IMR-90 (cell line): ENCODE data around the gene UBE2S. TPM values are rescaled to one million over a fixed set of nuclear protein-coding genes. Genes with fewer than 3 reads are reported as not detected.

Experiments used
- ATAC-seq: fragments of 200-7000 bp; cut with Tn5 transposase; 2 replicates; pipeline ENCODE4 v1.9.1; 2020; ENCODE audit warnings: low read depth, mild to moderate bottlenecking, moderate library complexity
- BruUV-seq: library from RNA; stranded (reverse); fragments of 400-500 nt; replicated peaks from 2 replicates; lab custom pipeline; 2021; lab: Mats Ljungman, UMichigan
- CTCF ChIA-PET: fragments of 300-600 bp; formaldehyde crosslinking; extraction: SDS; loops from one replicate; lab custom pipeline; 2021; ENCODE audit warnings: antibody characterized with exemption; lab: Yijun Ruan, JAX
- POLR2A ChIA-PET: fragments of 300-600 bp; sonication (Branson Sonifier 250); formaldehyde crosslinking; loops from one replicate; lab custom pipeline; 2022; ENCODE audit warnings: antibody characterized with exemption; ENCODE audit not compliant: unreplicated experiment; lab: Charles Lee
- DNase-seq: peaks from one replicate; pipeline ENCODE4 v3.0.0; 2013
- H2AFZ ChIP-seq: replicated peaks from 2 replicates; pipeline ENCODE3; 2013; ENCODE audit warnings: low read length, mild to moderate bottlenecking; ENCODE audit not compliant: poor library complexity
- H2AK5ac ChIP-seq: 2 replicates; pipeline ENCODE4 v1.6.1; 2013; ENCODE audit warnings: low read depth, low read length, inconsistent platforms
- H2AK9ac ChIP-seq: replicated peaks from 2 replicates; pipeline ENCODE3; 2013; ENCODE audit warnings: mild to moderate bottlenecking, low read depth, low read length, moderate library complexity; ENCODE audit not compliant: poor library complexity
- H2BK120ac ChIP-seq: 2 replicates; pipeline ENCODE4 v1.6.1; 2013; ENCODE audit warnings: low read depth, low read length, inconsistent platforms
- H2BK15ac ChIP-seq: 3 replicates; pipeline ENCODE4 v1.6.1; 2013; ENCODE audit warnings: low read depth, low read length, inconsistent platforms
- H2BK20ac ChIP-seq: 2 replicates; pipeline ENCODE4 v1.6.1; 2013; ENCODE audit warnings: low read depth, mild to moderate bottlenecking, inconsistent platforms, low read length, moderate library complexity
- H2BK5ac ChIP-seq: 2 replicates; pipeline ENCODE4 v1.6.1; 2013; ENCODE audit warnings: mild to moderate bottlenecking, low read depth, low read length, inconsistent platforms; ENCODE audit not compliant: poor library complexity, severe bottlenecking
- H3K14ac ChIP-seq: replicated peaks from 2 replicates; pipeline ENCODE4 v1.6.1; 2013; ENCODE audit warnings: low read depth, low read length, inconsistent platforms
- H3K18ac ChIP-seq: 2 replicates; pipeline ENCODE4 v1.6.1; 2013; ENCODE audit warnings: low read depth, low read length, control low read depth
- H3K23ac ChIP-seq: 2 replicates; pipeline ENCODE4 v1.6.1; 2013; ENCODE audit warnings: low read depth, low read length, inconsistent platforms
- H3K27ac ChIP-seq: 2 replicates; pipeline ENCODE4 v1.5.1; 2013; ENCODE audit warnings: mild to moderate bottlenecking, control low read depth, low read length; ENCODE audit not compliant: insufficient read depth
- H3K27me3 ChIP-seq: 2 replicates; pipeline ENCODE4 v1.6.1; 2013; ENCODE audit warnings: low read length; ENCODE audit not compliant: control insufficient read depth, insufficient read depth
- H3K36me3 ChIP-seq: 2 replicates; pipeline ENCODE4 v1.6.1; 2013; ENCODE audit warnings: low read length, mixed read lengths; ENCODE audit not compliant: control insufficient read depth, insufficient read depth
- H3K4ac ChIP-seq: 2 replicates; pipeline ENCODE4 v1.6.1; 2013; ENCODE audit warnings: low read depth, low read length, inconsistent platforms
- H3K4me1 ChIP-seq: 2 replicates; pipeline ENCODE4 v1.6.1; 2013; ENCODE audit warnings: low read length, mixed read lengths; ENCODE audit not compliant: control insufficient read depth, insufficient read depth
- H3K4me2 ChIP-seq: 2 replicates; pipeline ENCODE4 v1.6.1; 2013; ENCODE audit warnings: low read depth, mild to moderate bottlenecking, control low read depth, low read length, moderate library complexity
- H3K4me3 ChIP-seq: 2 replicates; pipeline ENCODE4 v1.5.1; 2013; ENCODE audit warnings: low read depth, mild to moderate bottlenecking, control low read depth, low read length, moderate library complexity; ENCODE audit not compliant: insufficient read depth
- H3K56ac ChIP-seq: 2 replicates; pipeline ENCODE4 v1.6.1; 2013; ENCODE audit warnings: low read length, inconsistent platforms; ENCODE audit not compliant: insufficient read depth; ENCODE audit errors: extremely low read depth
- H3K79me1 ChIP-seq, 2 experiments: 2 replicates each; pipeline ENCODE4 v1.6.1; 2013; ENCODE audit warnings: low read length in 2 of 2, inconsistent platforms in 1 of 2, low read depth in 1 of 2
- H3K9ac ChIP-seq: 2 replicates; pipeline ENCODE4 v1.6.1; 2013; ENCODE audit warnings: low read depth, low read length, control low read depth
- H3K9me1 ChIP-seq: 2 replicates; pipeline ENCODE4 v1.6.1; 2013; ENCODE audit warnings: low read length, inconsistent platforms; ENCODE audit not compliant: insufficient read depth
- H3K9me3 ChIP-seq: 2 replicates; pipeline ENCODE4 v1.6.1; 2013; ENCODE audit warnings: low read length; ENCODE audit not compliant: control insufficient read depth, insufficient read depth
- H4K20me1 ChIP-seq: 2 replicates; pipeline ENCODE4 v1.6.1; 2013; ENCODE audit warnings: low read length, inconsistent platforms; ENCODE audit not compliant: insufficient read depth
- H4K5ac ChIP-seq: 2 replicates; pipeline ENCODE4 v1.6.1; 2013; ENCODE audit warnings: mild to moderate bottlenecking, low read depth, low read length, control low read depth
- H4K8ac ChIP-seq, 2 experiments: 2 replicates each; pipeline ENCODE4 v1.6.1; 2013; ENCODE audit warnings: low read depth in 2 of 2, low read length in 2 of 2, control low read depth in 1 of 2, inconsistent platforms in 1 of 2
- H4K91ac ChIP-seq: 2 replicates; pipeline ENCODE4 v1.6.1; 2013; ENCODE audit warnings: low read depth, low read length, inconsistent platforms; ENCODE audit not compliant: insufficient read depth
- BHLHE40 ChIP-seq: fragments of 150-350 bp; IDR thresholded peaks from 2 replicates; pipeline ENCODE4 v1.6.1; 2016; ENCODE audit warnings: mild to moderate bottlenecking, low read depth, low read length
- CEBPB ChIP-seq: IDR thresholded peaks from 2 replicates; pipeline ENCODE4 v1.6.1; 2012; ENCODE audit warnings: low read depth, low read length, improper control_type of control experiment
- CHD1 ChIP-seq: IDR thresholded peaks from 2 replicates; pipeline ENCODE4 v1.6.1; 2012; ENCODE audit warnings: low read depth, low read length, improper control_type of control experiment
- FOS ChIP-seq: fragments of 150-350 bp; IDR thresholded peaks from 2 replicates; pipeline ENCODE4 v1.6.1; 2016; ENCODE audit warnings: low read depth, low read length
- MAFK ChIP-seq: IDR thresholded peaks from 2 replicates; pipeline ENCODE4 v1.6.1; 2012; ENCODE audit warnings: low read depth, low read length, improper control_type of control experiment
- MAZ ChIP-seq: IDR thresholded peaks from 2 replicates; pipeline ENCODE4 v1.6.1; 2012; ENCODE audit warnings: low read depth, mild to moderate bottlenecking, low read length, improper control_type of control experiment, moderate library complexity, borderline replicate concordance
- MXI1 ChIP-seq: IDR thresholded peaks from 2 replicates; pipeline ENCODE4 v1.6.1; 2012; ENCODE audit warnings: low read depth, mild to moderate bottlenecking, low read length, moderate library complexity, borderline replicate concordance
- NFE2L2 ChIP-seq: fragments of 150-350 bp; IDR thresholded peaks from 2 replicates; pipeline ENCODE4 v1.6.1; 2016; ENCODE audit warnings: low read depth, mild to moderate bottlenecking, low read length
- POLR2A ChIP-seq: IDR thresholded peaks from 2 replicates; pipeline ENCODE4 v1.6.1; 2012; ENCODE audit warnings: mild to moderate bottlenecking, low read depth, low read length
- RAD21 ChIP-seq: IDR thresholded peaks from 2 replicates; pipeline ENCODE4 v1.6.1; 2012; ENCODE audit warnings: low read length, improper control_type of control experiment
- RCOR1 ChIP-seq: IDR thresholded peaks from 2 replicates; pipeline ENCODE4 v1.6.1; 2012; ENCODE audit warnings: mild to moderate bottlenecking, low read length, improper control_type of control experiment; ENCODE audit not compliant: insufficient replicate concordance
- RFX5 ChIP-seq: IDR thresholded peaks from 2 replicates; pipeline ENCODE4 v1.8.0; 2012; ENCODE audit warnings: low read depth, mild to moderate bottlenecking, low read length, moderate library complexity
- SMC3 ChIP-seq: fragments of 150-350 bp; IDR thresholded peaks from 2 replicates; pipeline ENCODE4 v1.6.1; 2016; ENCODE audit warnings: low read depth, mild to moderate bottlenecking, antibody characterized with exemption, low read length, moderate library complexity
- WGBS, 2 experiments: methylation state at CpG; one replicate each; pipeline versions ENCODE4 v1.1.5 to v1.1.7; 2013; ENCODE audit warnings: missing lambda C conversion rate in 2 of 2; ENCODE audit not compliant: insufficient read length in 1 of 2; ENCODE audit errors: extremely low coverage in 2 of 2; 5-methylcytosine and 5-hydroxymethylcytosine counted together
- dilution Hi-C: fragments of 300-500 bp; cut with HindIII; formaldehyde crosslinking; loops from one replicate; pipeline ENCODE4 v1.14.3; 2018; ENCODE audit warnings: low sequenced_read_pairs; ENCODE audit not compliant: unreplicated experiment
- in situ Hi-C: fragments of 300-500 bp; cut with MboI; formaldehyde crosslinking; loops from 3 replicates; pipeline ENCODE4 v1.14.3; 2019; ENCODE audit warnings: low sequenced_read_pairs, inconsistent platforms, mixed read lengths
- intact Hi-C: fragments of 100-400 bp; cut with micrococcal nuclease; formaldehyde crosslinking; loops from 2 replicates; pipeline ENCODE4 v1.10.0; 2022
- polyA plus RNA-seq, 3 experiments: library from polyadenylated mRNA; depleted of rRNA; stranded (reverse); fragments of >200 nt; gene quantifications; 2 replicates each; pipeline ENCODE4 v1.2.3, GENCODE V29; 2012; ENCODE audit warnings: low replicate concordance in 1 of 3
- total RNA-seq: library from RNA; depleted of rRNA; stranded (reverse); fragments of >200 nt; gene quantifications from 2 replicates; pipeline ENCODE4 v1.2.3, GENCODE V29; 2012
- TF ChIP-seq, protein P1 (sequence below): conservative IDR thresholded peaks from 2 replicates; pipeline ENCODE4 v1.5.1; 2012; ENCODE audit warnings: mild to moderate bottlenecking, low read depth, low read length, improper control_type of control experiment
- TF ChIP-seq, protein P2 (sequence below): fragments of 150-350 bp; IDR thresholded peaks from 2 replicates; pipeline ENCODE4 v1.6.1; 2017; ENCODE audit warnings: mild to moderate bottlenecking, antibody characterized with exemption, low read length, low read depth
- TF ChIP-seq, protein P3 (sequence below): fragments of 150-350 bp; IDR thresholded peaks from 2 replicates; pipeline ENCODE4 v1.6.1; 2016; ENCODE audit warnings: low read depth, mild to moderate bottlenecking, low read length, moderate library complexity, borderline replicate concordance

Gene UBE2S
- total and polyA plus RNA-seq, 2 of the 4 experiments (the other 2 are of a cell fraction), result 69.5 to 104 TPM

DNA sequence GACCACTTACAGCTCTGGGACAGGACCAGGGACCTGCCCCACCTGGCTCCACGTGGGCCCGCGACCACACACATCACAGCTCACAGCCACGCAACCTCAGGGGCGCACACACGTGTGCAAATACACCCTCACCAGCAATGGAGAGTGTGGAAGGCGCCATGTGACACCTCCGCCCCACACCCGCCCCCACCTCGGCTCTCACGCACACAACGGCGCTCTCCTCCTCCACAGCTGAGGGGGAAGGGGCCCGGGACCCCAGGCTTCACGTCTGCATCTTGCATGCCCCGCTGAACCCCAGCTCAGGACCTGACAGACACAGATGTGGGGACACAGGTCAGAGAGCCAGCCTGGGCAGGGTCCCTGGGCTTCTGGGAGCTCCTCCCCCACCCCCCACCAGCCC, 41.9 kb upstream of the UBE2S start:
- Histone ChIP-seq H3K4me3 (no peak overlapping the region), H4K8ac (no peak overlapping the region), H3K27ac (no peak overlapping the region), H3K27me3 (peaks cover 50% of the 10 kb centered on the region), H2AFZ (peak overlapping the region; percentile 32), H3K9me1 (peaks cover 2% of the 10 kb centered on the region; the same call in 1 of the 2 replicates), H3K9ac (no peak overlapping the region), H2BK120ac (no peak overlapping the region), H4K91ac (no peak overlapping the region), H3K18ac (no peak overlapping the region), H3K79me1 (no peaks in the 10 kb centered on the region; a peak in 1 of 4 replicates), H3K23ac (no peak overlapping the region), H4K5ac (no peak overlapping the region), H2AK9ac (no peak overlapping the region), H3K56ac (no peak overlapping the region), H2BK5ac (no peak overlapping the region), H3K36me3 (no peaks in the 10 kb centered on the region), H3K4me2 (no peak overlapping the region), H2BK20ac (no peak overlapping the region), H3K14ac (no peak overlapping the region), H2AK5ac (no peak overlapping the region), H3K4ac (no peak overlapping the region), H4K20me1 (peaks cover 22% of the 10 kb centered on the region; the same call in 1 of the 2 replicates), H3K4me1 (peaks cover 2% of the 10 kb centered on the region; the same call in 1 of the 2 replicates), H3K9me3 (no peaks in the 10 kb centered on the region), H2BK15ac (no peak overlapping the region)
- ChIA-PET POLR2A (no interaction called here), CTCF (no interaction called here)
- dilution Hi-C loops, result no loop called here
- no peak for ATAC-seq
- no TSS peak for BruUV-seq
- TF ChIP-seq, protein P1, sequence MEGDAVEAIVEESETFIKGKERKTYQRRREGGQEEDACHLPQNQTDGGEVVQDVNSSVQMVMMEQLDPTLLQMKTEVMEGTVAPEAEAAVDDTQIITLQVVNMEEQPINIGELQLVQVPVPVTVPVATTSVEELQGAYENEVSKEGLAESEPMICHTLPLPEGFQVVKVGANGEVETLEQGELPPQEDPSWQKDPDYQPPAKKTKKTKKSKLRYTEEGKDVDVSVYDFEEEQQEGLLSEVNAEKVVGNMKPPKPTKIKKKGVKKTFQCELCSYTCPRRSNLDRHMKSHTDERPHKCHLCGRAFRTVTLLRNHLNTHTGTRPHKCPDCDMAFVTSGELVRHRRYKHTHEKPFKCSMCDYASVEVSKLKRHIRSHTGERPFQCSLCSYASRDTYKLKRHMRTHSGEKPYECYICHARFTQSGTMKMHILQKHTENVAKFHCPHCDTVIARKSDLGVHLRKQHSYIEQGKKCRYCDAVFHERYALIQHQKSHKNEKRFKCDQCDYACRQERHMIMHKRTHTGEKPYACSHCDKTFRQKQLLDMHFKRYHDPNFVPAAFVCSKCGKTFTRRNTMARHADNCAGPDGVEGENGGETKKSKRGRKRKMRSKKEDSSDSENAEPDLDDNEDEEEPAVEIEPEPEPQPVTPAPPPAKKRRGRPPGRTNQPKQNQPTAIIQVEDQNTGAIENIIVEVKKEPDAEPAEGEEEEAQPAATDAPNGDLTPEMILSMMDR, result no peak
- TF ChIP-seq BHLHE40 (no peak), RFX5 (no peak), CEBPB (no peak), RCOR1 (no peak), MAZ (no peak), RAD21 (no peak), MXI1 (no peak), POLR2A (no peak), NFE2L2 (no peak), CHD1 (no peak), MAFK (no peak), FOS (no peak), SMC3 (no peak)
- TF ChIP-seq, protein P2, sequence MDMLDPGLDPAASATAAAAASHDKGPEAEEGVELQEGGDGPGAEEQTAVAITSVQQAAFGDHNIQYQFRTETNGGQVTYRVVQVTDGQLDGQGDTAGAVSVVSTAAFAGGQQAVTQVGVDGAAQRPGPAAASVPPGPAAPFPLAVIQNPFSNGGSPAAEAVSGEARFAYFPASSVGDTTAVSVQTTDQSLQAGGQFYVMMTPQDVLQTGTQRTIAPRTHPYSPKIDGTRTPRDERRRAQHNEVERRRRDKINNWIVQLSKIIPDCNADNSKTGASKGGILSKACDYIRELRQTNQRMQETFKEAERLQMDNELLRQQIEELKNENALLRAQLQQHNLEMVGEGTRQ, result no peak
- TF ChIP-seq, protein P3, sequence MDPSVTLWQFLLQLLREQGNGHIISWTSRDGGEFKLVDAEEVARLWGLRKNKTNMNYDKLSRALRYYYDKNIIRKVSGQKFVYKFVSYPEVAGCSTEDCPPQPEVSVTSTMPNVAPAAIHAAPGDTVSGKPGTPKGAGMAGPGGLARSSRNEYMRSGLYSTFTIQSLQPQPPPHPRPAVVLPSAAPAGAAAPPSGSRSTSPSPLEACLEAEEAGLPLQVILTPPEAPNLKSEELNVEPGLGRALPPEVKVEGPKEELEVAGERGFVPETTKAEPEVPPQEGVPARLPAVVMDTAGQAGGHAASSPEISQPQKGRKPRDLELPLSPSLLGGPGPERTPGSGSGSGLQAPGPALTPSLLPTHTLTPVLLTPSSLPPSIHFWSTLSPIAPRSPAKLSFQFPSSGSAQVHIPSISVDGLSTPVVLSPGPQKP, result no peak
- in situ Hi-C loops, result no loop called here
- intact Hi-C loops, result no loop called here
- DNase-seq, result no peak
- 23% methylated on average over 8 of the region's 16 CpGs; no CpG with 5 or more reads in 1 of the 2 experiments for WGBS, 2 experiments
